ENCODE results near the gene NOC4L.
A peak's percentile ranks its signal among the peaks of the same experiment; 100 is the strongest.
"Not testable (repeated sequence)": the region's sequence is repeated elsewhere in the genome, so short reads cannot be mapped to it uniquely, and the experiment has no call there.

Gene NOC4L

GRCh38 chr12:132186208-132186856 lies 42.1 kb downstream of the NOC4L start:
- DNase-seq: no peak

DNA sequence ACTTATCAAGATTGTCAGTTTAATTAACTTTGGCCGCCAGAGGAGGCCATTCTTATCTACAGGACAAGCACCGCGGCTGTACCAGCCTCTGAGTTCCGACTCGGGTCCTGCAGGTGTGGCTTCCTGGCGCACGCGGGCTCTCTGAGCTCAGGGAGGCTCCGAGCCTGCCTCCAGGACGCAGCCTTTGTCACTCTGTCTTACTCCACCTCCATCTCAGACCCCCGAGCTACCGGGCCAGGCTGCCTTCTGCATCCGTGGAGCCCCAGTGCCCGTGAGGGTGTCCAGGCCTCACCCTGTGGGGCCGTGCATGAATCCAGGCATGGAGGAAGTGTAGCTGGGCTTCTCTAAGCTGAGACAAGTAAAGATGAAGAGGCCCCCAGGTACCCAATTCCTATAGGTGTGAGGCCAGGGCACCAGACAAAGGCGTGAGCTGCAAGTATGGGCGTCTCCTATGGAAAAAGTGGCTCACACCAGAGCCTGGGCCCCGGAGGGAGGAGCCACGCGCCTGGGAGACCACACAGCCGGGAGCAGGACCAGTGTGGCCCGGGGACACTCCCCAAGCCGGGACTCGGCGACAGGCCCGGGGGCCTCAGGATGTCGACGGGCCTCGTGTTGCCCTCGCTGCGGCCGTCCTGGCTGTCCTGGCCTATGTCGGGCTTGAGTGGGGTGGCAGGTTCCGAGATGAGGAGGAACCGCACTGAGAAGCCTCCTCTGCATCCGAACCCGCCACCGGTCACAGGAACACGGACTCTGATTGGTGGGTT lies 42.8 kb downstream of the NOC4L start:
- DNase-seq: no peak

DNA sequence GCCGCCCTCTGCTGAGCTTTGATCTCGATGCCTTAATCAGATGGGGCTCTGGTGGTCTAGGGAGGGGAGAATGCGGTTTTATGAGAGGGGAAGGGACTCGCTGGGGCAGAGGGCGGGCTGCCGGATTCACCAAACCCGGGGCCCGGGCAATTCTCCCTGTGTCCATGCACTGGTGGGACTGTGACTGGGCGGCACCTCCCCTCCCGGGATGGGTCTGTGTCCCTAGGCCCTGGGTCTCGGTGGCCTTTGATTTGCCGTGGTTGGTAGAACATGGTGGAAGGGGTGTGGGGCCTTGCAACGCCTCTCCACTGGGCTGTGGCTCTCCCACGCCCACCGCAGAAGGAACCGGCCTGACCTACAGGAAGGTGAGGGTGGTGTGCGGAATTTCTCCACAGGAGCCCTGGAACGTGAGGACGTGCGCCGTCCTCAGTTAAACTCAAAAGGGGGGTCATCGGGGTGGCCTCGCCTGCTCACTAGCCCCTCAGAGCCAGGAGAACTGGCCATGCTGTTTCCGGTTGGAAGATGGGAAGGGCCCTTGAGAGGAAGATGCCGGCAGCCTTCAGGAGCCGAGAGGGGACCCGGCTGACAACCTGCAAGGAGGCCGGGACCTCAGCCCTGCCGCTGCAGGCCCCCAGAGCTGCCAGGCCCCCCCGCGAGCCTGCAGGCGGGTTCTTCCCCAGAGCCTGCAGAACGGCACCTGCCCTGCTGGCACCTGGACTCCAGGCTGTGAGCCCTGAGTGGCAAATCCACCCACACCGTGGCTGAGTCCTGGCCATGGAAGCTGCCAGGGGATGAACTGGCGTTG lies 43.6 kb downstream of the NOC4L start:
- DNase-seq: no peak

- DNase-seq: no peak
Observed at GRCh38 chr12:132188451-132188901, 44.2 kb downstream of the NOC4L start.

GRCh38 chr12:132188916-132189325 lies 44.7 kb downstream of the NOC4L start:
- no peak for DNase-seq

- peak; percentile 49 for DNase-seq
Observed at GRCh38 chr12:132189378-132190011, 45.2 kb downstream of the NOC4L start.

- no peak for DNase-seq
Observed at GRCh38 chr12:132190012-132190755, 45.9 kb downstream of the NOC4L start.

GRCh38 chr12:132190834-132191500 lies 46.7 kb downstream of the NOC4L start:
- DNase-seq: no peak

DNA sequence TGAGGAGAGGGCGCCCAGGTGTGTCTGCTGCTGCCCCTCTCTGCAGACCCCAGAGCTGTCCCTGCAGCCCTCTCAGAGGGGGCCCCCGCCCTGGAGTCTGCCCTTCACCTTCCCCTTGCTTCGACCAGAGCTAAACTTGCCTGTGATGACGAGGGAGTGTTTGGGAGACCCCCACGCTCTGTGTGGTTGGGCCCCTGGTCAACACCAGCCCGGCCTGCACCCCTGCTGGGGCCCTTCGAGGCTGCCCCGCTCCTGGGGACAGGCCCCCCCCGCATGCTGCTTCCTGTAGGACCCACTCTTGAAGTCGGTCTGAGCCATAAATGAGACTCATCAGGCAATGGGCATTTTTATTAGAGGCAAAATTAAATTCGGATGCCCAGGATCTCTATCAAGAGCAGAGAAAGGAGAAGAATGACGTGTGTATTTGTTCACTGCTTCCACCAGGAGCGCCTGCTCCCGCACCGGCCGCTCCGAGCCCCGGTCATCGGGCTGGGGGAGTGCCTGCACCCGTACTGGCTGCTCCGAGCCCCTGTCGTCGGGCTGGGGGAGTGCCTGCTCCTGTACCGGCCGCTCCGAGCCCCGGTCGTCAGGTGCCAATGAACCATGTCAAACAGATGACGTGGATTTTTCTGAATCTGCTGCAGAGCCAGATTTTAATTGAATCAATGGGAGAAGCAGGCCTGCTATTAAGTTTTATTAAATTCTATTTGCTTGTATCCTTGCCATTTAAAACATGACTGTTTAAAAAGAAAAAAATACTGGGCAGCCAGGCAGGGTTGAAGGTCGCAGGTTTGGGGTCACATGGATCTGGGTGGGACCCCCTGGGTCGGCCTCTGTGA lies 47.7 kb downstream of the NOC4L start:
- no peak for DNase-seq

- no peak for DNase-seq
Observed at GRCh38 chr12:132194056-132194455, 49.8 kb downstream of the NOC4L start.

- no peak for DNase-seq
Observed at GRCh38 chr12:132194556-132194955, 50.3 kb downstream of the NOC4L start.

DNA sequence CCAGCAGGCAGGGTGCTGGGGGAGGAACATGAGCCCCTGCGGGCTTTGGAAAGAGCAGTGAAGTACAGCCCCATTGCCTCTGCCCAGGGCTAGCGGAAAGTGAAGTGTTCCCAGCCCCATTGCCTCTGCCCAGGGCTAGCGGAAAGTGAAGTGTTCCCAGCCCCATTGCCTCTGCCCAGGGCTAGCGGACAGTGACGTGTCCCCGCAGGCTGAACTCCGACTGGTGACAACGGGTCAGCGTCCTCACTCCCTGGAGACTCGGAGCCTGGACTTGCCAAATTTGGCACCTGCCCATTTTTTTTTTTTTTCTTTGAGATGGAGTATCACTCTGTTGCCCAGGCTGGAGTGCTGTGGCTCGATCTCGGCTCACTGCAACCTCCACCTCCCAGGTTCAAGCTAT lies 51.0 kb downstream of the NOC4L start:
- DNase-seq: not testable (repeated sequence)

DNA sequence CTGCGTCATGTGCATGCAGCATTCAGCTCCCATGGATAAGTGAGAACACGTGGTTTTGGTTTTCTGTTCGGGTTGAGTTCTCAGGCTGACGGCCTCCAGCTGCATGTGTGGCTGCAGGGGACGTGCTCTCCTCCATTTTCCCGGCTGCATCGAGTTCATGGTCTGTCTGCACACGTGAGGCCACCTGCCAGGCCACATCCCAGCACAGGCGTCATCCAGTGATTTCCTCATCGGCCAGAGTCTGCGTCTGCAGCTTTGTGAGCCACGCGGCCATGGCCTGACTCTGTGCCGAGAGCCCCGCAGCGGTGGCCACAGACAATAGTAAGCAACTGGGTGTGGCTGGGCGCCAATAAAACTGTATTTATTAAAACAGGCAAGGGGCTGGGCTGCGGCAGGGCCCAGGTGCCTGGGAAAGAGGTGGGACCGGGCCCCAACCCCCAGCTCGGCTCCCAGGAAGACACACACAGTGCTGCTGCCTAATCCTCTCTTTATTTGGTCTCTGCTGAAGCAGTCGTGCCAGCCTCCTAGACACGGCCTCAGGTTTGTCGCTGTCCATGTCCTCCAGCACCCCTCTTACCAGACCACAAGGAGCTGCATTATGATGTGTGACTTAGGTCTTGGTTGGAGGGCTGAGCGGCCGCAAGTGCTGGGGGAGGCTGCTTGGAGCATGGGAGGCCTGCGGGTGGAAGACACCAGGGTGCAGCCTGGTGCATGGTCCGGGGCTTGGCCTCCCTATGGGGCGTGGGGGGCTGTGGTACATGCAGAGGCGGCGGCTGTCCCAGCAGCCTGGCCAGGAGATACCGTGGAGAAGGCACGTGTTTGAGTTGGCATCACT lies 52.0 kb downstream of the NOC4L start:
- DNase-seq: peak; percentile 64

- no peak for DNase-seq
Observed at GRCh38 chr12:132196873-132197390, 52.7 kb downstream of the NOC4L start.

DNA sequence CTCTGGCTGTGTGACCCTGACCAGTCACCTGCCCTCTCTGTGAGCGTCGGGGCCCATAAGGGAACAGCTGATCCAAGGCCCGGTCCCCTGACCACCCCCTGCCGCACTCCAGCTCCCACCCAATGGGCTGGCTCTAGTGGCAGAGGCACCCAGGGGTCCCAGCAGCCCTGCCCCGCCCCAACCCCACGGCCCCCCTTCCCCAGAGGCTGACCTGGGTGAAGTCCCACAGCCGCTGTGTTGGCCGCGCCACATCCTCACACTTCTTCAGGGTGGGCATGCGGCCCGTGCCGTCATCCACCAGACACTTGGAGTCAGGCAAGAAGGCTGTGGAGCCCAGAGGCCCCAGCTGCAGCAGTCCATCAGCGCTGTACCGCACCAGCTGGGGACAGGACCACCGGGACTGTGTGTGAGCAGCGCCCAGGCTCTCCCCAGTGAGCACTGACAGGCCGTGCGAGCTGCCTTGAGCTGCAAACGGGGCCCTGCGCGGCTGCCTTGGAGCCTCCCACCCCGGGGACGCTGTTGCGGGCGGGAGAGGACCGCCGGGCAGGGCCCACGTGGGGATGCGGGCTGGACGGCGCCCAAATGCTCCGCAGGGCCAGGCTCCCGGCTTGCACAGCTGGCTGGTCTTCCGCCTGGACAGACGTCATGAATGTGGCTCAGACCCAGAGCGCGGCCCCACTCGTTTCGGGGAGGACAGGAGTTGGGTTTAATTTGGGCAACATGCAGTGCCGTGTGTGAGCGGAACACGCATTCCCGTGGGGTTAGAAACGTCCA lies 53.5 kb downstream of the NOC4L start:
- no peak for DNase-seq

DNA sequence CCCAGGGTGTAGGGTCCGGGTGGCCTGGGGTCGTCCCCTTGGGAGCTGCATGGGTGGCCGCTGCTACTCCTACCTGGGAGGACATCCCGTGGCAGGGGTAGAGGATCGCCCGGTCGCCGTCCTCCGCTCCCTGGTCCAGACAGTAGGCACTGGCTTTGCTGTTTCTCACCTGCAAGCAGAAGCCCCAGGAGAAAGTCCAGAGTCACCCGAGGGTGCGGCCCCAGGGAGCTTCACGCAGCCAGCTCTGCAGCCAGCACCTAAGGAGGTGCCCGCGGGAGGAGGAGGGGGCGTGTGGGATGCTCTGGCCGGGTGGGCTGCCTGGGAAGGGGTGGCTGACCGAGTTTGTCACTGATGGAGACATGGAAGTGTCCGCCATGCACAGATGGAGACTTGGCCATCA lies 54.8 kb downstream of the NOC4L start:
- no peak for DNase-seq

- no peak for DNase-seq
Observed at GRCh38 chr12:132199526-132200319, 55.5 kb downstream of the NOC4L start.

DNA sequence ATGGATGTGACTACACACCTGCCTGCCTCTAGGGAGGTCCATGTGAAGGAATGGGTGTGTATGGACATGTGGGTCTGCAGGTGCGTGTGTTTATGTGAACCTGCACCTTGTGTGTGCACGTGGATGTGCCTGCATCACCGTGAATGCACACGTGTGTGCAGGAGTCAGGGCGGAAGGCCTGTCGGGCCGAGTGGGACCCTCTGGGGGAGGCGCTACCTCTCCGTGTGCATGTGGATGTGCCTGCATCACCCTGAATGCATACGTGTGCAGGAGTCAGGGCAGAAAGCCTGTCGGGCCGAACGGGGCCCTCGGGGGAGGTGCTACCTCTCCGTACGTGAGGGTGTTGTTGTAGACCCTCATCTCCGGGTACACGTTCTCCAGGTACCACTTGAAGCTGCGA lies 56.5 kb downstream of the NOC4L start:
- DNase-seq: no peak

Data from NCI-H2029 (cell line).